ENCODE data around the gene ZBED4. TPM values are rescaled to one million over a fixed set of nuclear protein-coding genes. Genes with fewer than 3 reads are reported as not detected.

ZBED4 gene
- total and polyA plus RNA-seq, 2 experiments from 2014 or later: 11.1 to 18.4 TPM

- no peaks in the 10 kb centered on the region for H3K4me1 ChIP-seq (ENCODE audit: low read depth)
- H3K27ac ChIP-seq: no peak overlapping the region
- H3K4me3 ChIP-seq: no peak overlapping the region
- TF ChIP-seq CTCF (IDR thresholded peaks at IDR 0.05; ENCODE audit: low read depth, low read length): no peak
- DNase-seq (ENCODE audit: low read depth in 1 of 2, low spot score in 1 of 2): no peak
- H3K36me3 ChIP-seq: no peaks in the 10 kb centered on the region
- H3K27me3 ChIP-seq: no peaks in the 10 kb centered on the region
- H3K9me3 ChIP-seq (ENCODE audit: low read depth): no peaks in the 10 kb centered on the region
Observed at GRCh38 chr22:49897015-49897684, 43.5 kb downstream of the ZBED4 start.

- no peak overlapping the region for H3K4me3 ChIP-seq
- DNase-seq (ENCODE audit: low read depth in 1 of 2, low spot score in 1 of 2): no peak
- H3K9me3 ChIP-seq (ENCODE audit: low read depth): no peaks in the 10 kb centered on the region
- TF ChIP-seq CTCF (IDR thresholded peaks at IDR 0.05; ENCODE audit: low read depth, low read length): no peak
- no peaks in the 10 kb centered on the region for H3K4me1 ChIP-seq (ENCODE audit: low read depth)
- H3K27me3 ChIP-seq: no peaks in the 10 kb centered on the region
- H3K36me3 ChIP-seq: no peaks in the 10 kb centered on the region
- no peak overlapping the region for H3K27ac ChIP-seq
Observed at GRCh38 chr22:49899530-49899929, 45.9 kb downstream of the ZBED4 start.

- H3K27ac ChIP-seq: no peak overlapping the region
- no peak for DNase-seq (ENCODE audit: low read depth in 1 of 2, low spot score in 1 of 2)
- no peaks in the 10 kb centered on the region for H3K36me3 ChIP-seq
- no peaks in the 10 kb centered on the region for H3K27me3 ChIP-seq
- H3K9me3 ChIP-seq (ENCODE audit: low read depth): no peaks in the 10 kb centered on the region
- H3K4me1 ChIP-seq (ENCODE audit: low read depth): no peaks in the 10 kb centered on the region
- H3K4me3 ChIP-seq: no peak overlapping the region
- no peak for TF ChIP-seq CTCF (IDR thresholded peaks at IDR 0.05; ENCODE audit: low read depth, low read length)
Observed at GRCh38 chr22:49900441-49901230, 47.0 kb downstream of the ZBED4 start.

- no peak for TF ChIP-seq CTCF (IDR thresholded peaks at IDR 0.05; ENCODE audit: low read depth, low read length)
Observed at GRCh38 chr22:49901457-49901856, 47.8 kb downstream of the ZBED4 start.

GRCh38 chr22:49903322-49904039, 49.8 kb downstream of the ZBED4 start:
- H3K4me3 ChIP-seq: no peak overlapping the region
- peak in 1 of 2 donors; percentile 61 for DNase-seq (ENCODE audit: low read depth in 1 of 2, low spot score in 1 of 2)
- H3K36me3 ChIP-seq: peaks cover 4% of the 10 kb centered on the region
- TF ChIP-seq CTCF (IDR thresholded peaks at IDR 0.05; ENCODE audit: low read depth, low read length): no peak
- H3K4me1 ChIP-seq (ENCODE audit: low read depth): no peaks in the 10 kb centered on the region
- H3K27me3 ChIP-seq: no peaks in the 10 kb centered on the region
- H3K27ac ChIP-seq: no peak overlapping the region
- H3K9me3 ChIP-seq (ENCODE audit: low read depth): no peaks in the 10 kb centered on the region

More at GRCh38 chr22:49901457-49901856, 47.8 kb downstream of the ZBED4 start:
- H3K36me3 ChIP-seq: no peaks in the 10 kb centered on the region
- H3K9me3 ChIP-seq (ENCODE audit: low read depth): no peaks in the 10 kb centered on the region
- no peaks in the 10 kb centered on the region for H3K27me3 ChIP-seq
- no peak overlapping the region for H3K27ac ChIP-seq
- no peak for DNase-seq (ENCODE audit: low read depth in 1 of 2, low spot score in 1 of 2)
- H3K4me3 ChIP-seq: no peak overlapping the region
- no peaks in the 10 kb centered on the region for H3K4me1 ChIP-seq (ENCODE audit: low read depth)

Data from cardiac muscle cell (in vitro differentiated cells and primary cell).